B cell (primary cell): Measurements from ENCODE around the gene PDZRN4.

Source experiments
- CTCF ChIP-seq: fragments of 200-600 bp; IDR thresholded peaks from one replicate; pipeline ENCODE4 v1.8.0; 2022; ENCODE audit warnings: antibody characterized with exemption, mild to moderate bottlenecking
- EZH2 ChIP-seq: IDR thresholded peaks from 2 replicates; pipeline ENCODE4 v1.6.1; 2012; ENCODE audit warnings: borderline replicate concordance, low read depth, mild to moderate bottlenecking, moderate library complexity, low read length; ENCODE audit not compliant: insufficient read depth, poor library complexity, severe bottlenecking

- no peak for TF ChIP-seq CTCF
- TF ChIP-seq EZH2: no peak
These were observed 248.0 kb downstream of the PDZRN4 start for GRCh38 chr12:41436076-41436475.
